AG04450 (cell line): ENCODE results near the gene ARF1. TPM values are rescaled to one million over a fixed set of nuclear protein-coding genes. Genes with fewer than 3 reads are reported as not detected.
A peak's percentile ranks its signal among the peaks of the same experiment; 100 is the strongest.
"Not testable (repeated sequence)": the region's sequence is repeated elsewhere in the genome, so short reads cannot be mapped to it uniquely, and the experiment has no call there.

Source experiments
- CTCF ChIA-PET: fragments of 300-600, 350-600 bp; formaldehyde crosslinking; extraction: SDS; loops from one replicate; lab custom pipeline; 2022; ENCODE audit warnings: antibody characterized with exemption, inconsistent platforms; lab: Charles Lee
- POLR2A ChIA-PET: fragments of 350-600 bp; formaldehyde crosslinking; extraction: SDS; loops from one replicate; lab custom pipeline; 2021; ENCODE audit warnings: antibody characterized with exemption, inconsistent platforms; lab: Yijun Ruan, JAX
- DNase-seq: peaks from one replicate; pipeline ENCODE4 v3.0.0-alpha.2; 2011; ENCODE audit warnings: low read depth, low spot score
- H3K27ac ChIP-seq: one replicate; pipeline ENCODE4 v1.5.1; 2012; ENCODE audit warnings: low read depth, low read length, control low read depth
- H3K27me3 ChIP-seq: one replicate; pipeline ENCODE4 v1.6.0; 2012; ENCODE audit warnings: low read length; ENCODE audit not compliant: control insufficient read depth, insufficient read depth
- H3K4me3 ChIP-seq: 2 replicates; pipeline ENCODE4 v1.5.1; 2011; ENCODE audit warnings: mild to moderate bottlenecking, low read depth, low read length, control low read depth
- H3K9me3 ChIP-seq: 2 replicates; pipeline ENCODE4 v1.5.1; 2012; ENCODE audit warnings: low read length; ENCODE audit not compliant: control insufficient read depth, insufficient read depth
- polyA plus RNA-seq: library from polyadenylated mRNA; depleted of rRNA; stranded (reverse); fragments of >200 nt; gene quantifications from 2 replicates; pipeline ENCODE4 v1.2.3, GENCODE V29; 2011
- TF ChIP-seq, protein P1 (sequence below): IDR thresholded peaks from 2 replicates; pipeline ENCODE4 v1.5.1; 2011; ENCODE audit warnings: low read depth, low read length, control low read depth, inconsistent platforms

Gene ARF1
- polyA plus RNA-seq, 1 experiment: 445 TPM

DNA sequence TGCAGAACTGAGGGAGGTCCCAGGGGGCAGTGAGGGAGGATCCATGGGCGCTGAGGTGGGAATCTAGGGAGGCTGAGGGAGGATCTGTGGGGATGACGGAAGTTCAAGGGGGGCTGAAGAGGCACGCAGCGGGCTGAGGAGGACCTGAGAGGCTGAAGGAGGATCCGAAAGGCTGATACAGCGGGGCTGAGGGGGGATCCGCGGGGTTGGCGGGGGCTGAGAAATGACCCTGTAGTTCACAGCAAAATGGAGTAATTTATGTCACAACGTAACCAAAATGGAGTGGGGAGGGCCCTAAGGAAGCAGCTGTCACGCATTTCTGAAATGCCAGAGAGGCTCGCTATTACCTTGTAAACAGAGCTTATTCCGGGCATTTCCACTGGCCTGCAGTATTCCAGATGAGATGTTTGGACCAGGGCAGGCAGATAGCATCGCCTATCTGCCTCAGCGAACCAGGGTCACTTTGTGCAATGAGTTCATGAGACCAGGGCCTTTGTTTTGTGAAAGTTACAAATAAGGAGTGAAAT lies 27.5 kb downstream of the ARF1 start:
- H3K27ac ChIP-seq: peak overlapping the region; percentile 57
- TF ChIP-seq, protein P1, sequence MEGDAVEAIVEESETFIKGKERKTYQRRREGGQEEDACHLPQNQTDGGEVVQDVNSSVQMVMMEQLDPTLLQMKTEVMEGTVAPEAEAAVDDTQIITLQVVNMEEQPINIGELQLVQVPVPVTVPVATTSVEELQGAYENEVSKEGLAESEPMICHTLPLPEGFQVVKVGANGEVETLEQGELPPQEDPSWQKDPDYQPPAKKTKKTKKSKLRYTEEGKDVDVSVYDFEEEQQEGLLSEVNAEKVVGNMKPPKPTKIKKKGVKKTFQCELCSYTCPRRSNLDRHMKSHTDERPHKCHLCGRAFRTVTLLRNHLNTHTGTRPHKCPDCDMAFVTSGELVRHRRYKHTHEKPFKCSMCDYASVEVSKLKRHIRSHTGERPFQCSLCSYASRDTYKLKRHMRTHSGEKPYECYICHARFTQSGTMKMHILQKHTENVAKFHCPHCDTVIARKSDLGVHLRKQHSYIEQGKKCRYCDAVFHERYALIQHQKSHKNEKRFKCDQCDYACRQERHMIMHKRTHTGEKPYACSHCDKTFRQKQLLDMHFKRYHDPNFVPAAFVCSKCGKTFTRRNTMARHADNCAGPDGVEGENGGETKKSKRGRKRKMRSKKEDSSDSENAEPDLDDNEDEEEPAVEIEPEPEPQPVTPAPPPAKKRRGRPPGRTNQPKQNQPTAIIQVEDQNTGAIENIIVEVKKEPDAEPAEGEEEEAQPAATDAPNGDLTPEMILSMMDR: no peak
- POLR2A ChIA-PET: interaction anchor here (0.6 to 1.6 kb wide), 2 partner anchors 30 to 105 kb away, joined by 4 to 7 read pairs; partner anchors contain the start of gene GUK1
- no peak for DNase-seq
- H3K9me3 ChIP-seq: no peaks in the 10 kb centered on the region; the same call in 1 of the 2 replicates
- CTCF ChIA-PET: interaction anchor here (0.6 to 2.7 kb wide), 6 partner anchors 9 to 360 kb away, joined by 3 to 20 read pairs (median 4); partner anchors contain the start of gene IBA57
- peak overlapping the region; percentile 97 for H3K4me3 ChIP-seq
- no peaks in the 10 kb centered on the region for H3K27me3 ChIP-seq

DNA sequence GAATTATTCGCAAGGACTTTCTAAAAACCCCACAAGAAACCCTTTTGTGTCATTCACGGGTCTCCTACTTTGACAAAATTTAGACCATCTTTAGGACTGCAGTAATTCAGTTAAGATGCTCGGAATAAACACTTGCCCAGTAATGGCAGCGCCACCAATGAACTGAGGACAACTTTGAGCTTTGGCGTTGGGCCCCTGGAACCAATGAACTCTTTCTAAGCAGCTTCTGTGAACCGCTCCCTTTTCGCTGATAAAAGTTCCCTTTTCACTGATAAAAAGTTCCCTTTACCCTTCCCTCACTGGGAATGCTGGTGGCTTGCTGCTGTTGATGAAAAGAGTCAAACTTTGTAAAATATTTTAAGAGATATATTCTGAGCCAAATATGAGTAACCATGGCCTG lies 28.0 kb downstream of the ARF1 start:
- TF ChIP-seq, protein P1: no peak
- no peaks in the 10 kb centered on the region for H3K27me3 ChIP-seq
- POLR2A ChIA-PET: interaction anchor here (1.6 kb wide), 1 partner anchor 30 kb away, joined by 7 read pairs; the partner anchor contains the start of gene GUK1
- no peak for DNase-seq
- no peak overlapping the region for H3K4me3 ChIP-seq
- CTCF ChIA-PET: interaction anchor here (1.1 to 2.7 kb wide), 5 partner anchors 8 to 348 kb away, joined by 3 to 20 read pairs (median 4); partner anchors contain the start of gene IBA57
- H3K9me3 ChIP-seq: no peaks in the 10 kb centered on the region; the same call in 1 of the 2 replicates
- H3K27ac ChIP-seq: no peak overlapping the region

DNA sequence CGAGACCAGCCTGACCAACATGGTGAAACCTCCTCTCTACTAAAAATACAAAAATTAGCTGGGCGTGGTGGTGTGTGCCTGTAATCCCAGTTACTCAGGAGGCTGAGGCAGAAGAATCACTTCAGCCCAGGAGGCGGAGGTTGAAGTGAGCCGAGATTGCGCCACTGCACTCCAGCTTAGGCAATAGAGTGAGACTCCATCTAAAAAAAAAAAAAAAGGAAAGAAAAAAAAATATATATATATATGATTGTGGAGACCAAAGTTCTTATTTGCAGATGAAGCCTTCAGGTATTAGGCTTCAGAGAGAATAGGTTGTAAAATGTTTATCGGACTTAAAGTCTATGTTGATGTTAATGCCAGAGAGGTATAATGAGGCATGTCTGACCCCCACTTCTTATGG lies 28.8 kb downstream of the ARF1 start:
- POLR2A ChIA-PET: not testable (repeated sequence)

DNA sequence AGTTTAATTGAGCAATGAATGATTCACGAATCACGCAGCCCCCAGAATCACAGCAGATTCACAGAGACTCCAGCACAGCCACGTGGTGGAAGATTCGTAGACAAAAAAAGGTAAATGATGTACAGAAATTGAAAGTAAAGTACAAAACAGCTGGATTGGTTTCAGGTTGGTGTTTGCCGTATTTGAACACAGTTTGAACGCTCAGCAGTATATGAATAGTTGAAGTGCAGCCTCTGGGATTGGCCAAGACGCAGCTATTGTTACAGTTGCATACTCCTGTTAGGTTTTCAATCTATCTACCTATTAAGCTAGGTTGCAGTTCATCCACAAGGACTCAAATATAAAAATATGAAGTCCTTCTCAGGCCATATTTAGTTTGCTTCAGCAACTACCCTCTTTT lies 29.7 kb downstream of the ARF1 start:
- H3K27ac ChIP-seq: no peak overlapping the region
- ChIA-PET CTCF (interaction anchor here (1.7 kb wide), 1 partner anchor 19 kb away, joined by 8 read pairs; no protein-coding TSS in a partner anchor), POLR2A (no interaction called here)
- no peak for DNase-seq
- H3K9me3 ChIP-seq: peaks cover 1% of the 10 kb centered on the region; the same call in 1 of the 2 replicates
- no peaks in the 10 kb centered on the region for H3K27me3 ChIP-seq
- TF ChIP-seq, protein P1: no peak
- H3K4me3 ChIP-seq: no peak overlapping the region

More for the DNA sequence above, 28.8 kb downstream of the ARF1 start:
- H3K27ac ChIP-seq, DNase-seq, H3K9me3 ChIP-seq, H3K27me3 ChIP-seq, H3K4me3 ChIP-seq: not testable (repeated sequence)
- CTCF ChIA-PET: interaction anchor here (1.1 to 2.7 kb wide), 2 partner anchors 19 to 54 kb away, joined by 3 to 20 read pairs; partner anchors contain the start of gene IBA57

DNA sequence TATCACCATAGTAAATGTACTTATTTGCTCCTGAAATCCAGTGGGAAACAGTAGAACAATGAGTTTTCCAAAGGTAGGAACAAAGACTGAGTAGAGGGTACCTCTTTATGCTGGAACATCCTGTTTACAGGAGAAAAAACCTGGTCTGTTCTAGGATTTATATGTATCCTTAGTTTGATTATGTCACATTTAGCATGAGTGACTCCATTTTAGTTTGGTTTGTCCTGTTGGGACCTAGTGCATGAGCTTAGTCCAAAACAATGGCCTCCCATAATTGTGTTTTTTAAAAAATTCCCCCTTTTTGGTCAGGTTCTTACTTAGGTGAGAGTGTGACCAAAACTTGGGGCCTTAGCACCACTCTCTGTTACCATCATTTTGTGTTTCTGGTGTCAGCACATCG lies 30.1 kb downstream of the ARF1 start:
- no peak for DNase-seq
- H3K9me3 ChIP-seq: peaks cover 3% of the 10 kb centered on the region; the same call in 1 of the 2 replicates
- H3K27ac ChIP-seq: no peak overlapping the region
- no peaks in the 10 kb centered on the region for H3K27me3 ChIP-seq
- TF ChIP-seq, protein P1: no peak
- POLR2A ChIA-PET: no interaction called here
- no peak overlapping the region for H3K4me3 ChIP-seq
- CTCF ChIA-PET: interaction anchor here (1.7 kb wide), 1 partner anchor 18 kb away, joined by 8 read pairs; no protein-coding TSS in a partner anchor
